CD4-positive, alpha-beta T cell treated with Interleukin-21 for 1 hour (primary cell): ENCODE data around the gene LRRC4B.

Experiments
- DNase-seq: peaks from one replicate; pipeline ENCODE4 v3.0.0-alpha.2; 2020

The LRRC4B gene

GRCh38 chr19:50520822-50521465 is 47.3 kb downstream of the LRRC4B start:
- DNase-seq = no peak

GRCh38 chr19:50519006-50519575 is 49.1 kb downstream of the LRRC4B start:
- DNase-seq = no peak

GRCh38 chr19:50518091-50519005 is 49.9 kb downstream of the LRRC4B start:
- no peak for DNase-seq

GRCh38 chr19:50517704-50518075 is 50.5 kb downstream of the LRRC4B start:
- no peak for DNase-seq

- no peak for DNase-seq
These were observed 51.1 kb downstream of the LRRC4B start for GRCh38 chr19:50516964-50517703.

- DNase-seq = no peak
These were observed 51.8 kb downstream of the LRRC4B start for GRCh38 chr19:50516456-50516855.

GRCh38 chr19:50515168-50515561 is 53.1 kb downstream of the LRRC4B start:
- DNase-seq = no peak

GRCh38 chr19:50514346-50515167 is 53.7 kb downstream of the LRRC4B start:
- DNase-seq = no peak

- DNase-seq = no peak
These were observed 54.4 kb downstream of the LRRC4B start, which contains the start of gene ASPDH for GRCh38 chr19:50513746-50514345. Gene ASPDH (minus strand): TSS chr19:50513913. CDS start chr19:50513823, 90 bp downstream.

GRCh38 chr19:50512999-50513745 is 55.1 kb downstream of the LRRC4B start:
- no peak for DNase-seq

- DNase-seq = no peak
These were observed 55.9 kb downstream of the LRRC4B start for GRCh38 chr19:50512112-50512998.

GRCh38 chr19:50511069-50511822 is 57.0 kb downstream of the LRRC4B start, which contains the start of gene JOSD2:
Gene JOSD2 (minus strand): TSS chr19:50511191. CDS start chr19:50510431, 760 bp downstream.
- peak; percentile 99 for DNase-seq

GRCh38 chr19:50510700-50511068 is 57.6 kb downstream of the LRRC4B start:
- no peak for DNase-seq

- no peak for DNase-seq
These were observed 58.0 kb downstream of the LRRC4B start for GRCh38 chr19:50510121-50510670.

- no peak for DNase-seq
These were observed 58.9 kb downstream of the LRRC4B start for GRCh38 chr19:50509366-50509765.

- DNase-seq = no peak
These were observed 59.4 kb downstream of the LRRC4B start for GRCh38 chr19:50508843-50509190.

GRCh38 chr19:50507376-50507775 is 60.9 kb downstream of the LRRC4B start:
- no peak for DNase-seq

- no peak for DNase-seq
These were observed 61.5 kb downstream of the LRRC4B start for GRCh38 chr19:50506700-50507099.
